ENCODE data around the gene HTT. TPM values are rescaled to one million over a fixed set of nuclear protein-coding genes. Genes with fewer than 3 reads are reported as not detected.

The HTT gene
- total RNA-seq, 4 donors from 2014 or later, result 31.1 to 48.6 (median 43.0) TPM

DNA sequence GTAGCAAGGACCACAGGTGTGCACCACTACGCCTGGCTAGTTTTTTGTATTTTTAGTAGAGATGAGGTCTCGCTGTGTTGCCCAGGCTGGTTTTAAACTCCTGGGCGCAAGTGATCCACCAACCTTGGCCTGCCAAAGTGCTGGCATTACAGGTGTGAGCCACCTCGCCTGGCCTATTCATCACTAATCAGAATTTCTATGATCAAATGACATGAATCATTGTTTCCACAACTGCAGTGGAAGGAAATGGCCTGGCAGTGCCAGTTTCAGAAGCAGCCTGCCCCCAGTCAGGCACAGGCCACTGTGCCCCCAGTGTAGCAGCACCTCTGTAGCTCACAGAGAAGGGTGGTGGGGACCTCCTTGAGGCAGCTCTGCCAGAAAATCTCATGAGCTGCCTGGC is 108.5 kb downstream of the HTT start:
- no peak for TF ChIP-seq EP300 (IDR thresholded peaks at IDR 0.05)
- TF ChIP-seq POLR2A (IDR thresholded peaks at IDR 0.05), result no peak
- TF ChIP-seq, protein P1, sequence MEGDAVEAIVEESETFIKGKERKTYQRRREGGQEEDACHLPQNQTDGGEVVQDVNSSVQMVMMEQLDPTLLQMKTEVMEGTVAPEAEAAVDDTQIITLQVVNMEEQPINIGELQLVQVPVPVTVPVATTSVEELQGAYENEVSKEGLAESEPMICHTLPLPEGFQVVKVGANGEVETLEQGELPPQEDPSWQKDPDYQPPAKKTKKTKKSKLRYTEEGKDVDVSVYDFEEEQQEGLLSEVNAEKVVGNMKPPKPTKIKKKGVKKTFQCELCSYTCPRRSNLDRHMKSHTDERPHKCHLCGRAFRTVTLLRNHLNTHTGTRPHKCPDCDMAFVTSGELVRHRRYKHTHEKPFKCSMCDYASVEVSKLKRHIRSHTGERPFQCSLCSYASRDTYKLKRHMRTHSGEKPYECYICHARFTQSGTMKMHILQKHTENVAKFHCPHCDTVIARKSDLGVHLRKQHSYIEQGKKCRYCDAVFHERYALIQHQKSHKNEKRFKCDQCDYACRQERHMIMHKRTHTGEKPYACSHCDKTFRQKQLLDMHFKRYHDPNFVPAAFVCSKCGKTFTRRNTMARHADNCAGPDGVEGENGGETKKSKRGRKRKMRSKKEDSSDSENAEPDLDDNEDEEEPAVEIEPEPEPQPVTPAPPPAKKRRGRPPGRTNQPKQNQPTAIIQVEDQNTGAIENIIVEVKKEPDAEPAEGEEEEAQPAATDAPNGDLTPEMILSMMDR (IDR thresholded peaks at IDR 0.05), result no peak
- no peak for TF ChIP-seq POLR2AphosphoS5 (IDR thresholded peaks at IDR 0.05)
- H3K9me3 ChIP-seq, result no peaks in the 10 kb centered on the region
- peaks cover 0 to 7% (median 0%) of the 10 kb centered on the region in 3 donors for H3K4me1 ChIP-seq
- ATAC-seq, result no peak
- H3K4me3 ChIP-seq, result no peak overlapping the region
- 88% methylated on average over 3 to 4 of the region's 4 CpGs for WGBS, 2 donors (ENCODE audit: low coverage in 1 of 2)
- no peak overlapping the region for H3K27ac ChIP-seq
- H3K36me3 ChIP-seq, result peaks cover 0 to 99% of the 10 kb centered on the region in 2 donors
- no peaks in the 10 kb centered on the region for H3K27me3 ChIP-seq

DNA sequence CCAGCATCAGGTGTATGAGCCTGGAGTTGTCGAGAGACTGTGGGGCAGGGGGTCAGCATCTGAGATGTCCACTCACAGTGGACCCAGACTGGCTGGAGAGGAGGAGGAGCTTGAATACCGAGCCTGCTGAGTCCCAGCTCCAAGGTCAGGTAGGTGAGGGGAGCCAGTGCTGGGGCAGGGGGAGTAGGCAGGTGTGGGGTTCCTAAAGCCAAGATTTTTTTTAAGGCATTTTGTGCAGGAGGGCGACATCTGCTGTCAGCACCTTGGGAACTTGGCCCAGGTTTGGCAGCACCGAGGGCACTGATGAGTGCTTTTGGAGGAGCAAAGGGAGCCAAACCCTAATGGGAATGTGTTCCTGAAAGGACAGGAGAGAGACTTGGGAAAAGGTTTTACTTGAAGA is 110.2 kb downstream of the HTT start:
- WGBS, 2 donors (ENCODE audit: low coverage in 1 of 2), result 86 to 93% methylated on average over 3 to 4 of the region's 4 CpGs
- Histone ChIP-seq H3K9me3 (no peaks in the 10 kb centered on the region), H3K36me3 (peaks cover 0 to 99% of the 10 kb centered on the region in 2 donors), H3K27me3 (no peaks in the 10 kb centered on the region), H3K27ac (no peak overlapping the region), H3K4me3 (no peak overlapping the region), H3K4me1 (no peaks in the 10 kb centered on the region)
- TF ChIP-seq, protein P1 (IDR thresholded peaks at IDR 0.05), result no peak
- no peak for TF ChIP-seq POLR2AphosphoS5 (IDR thresholded peaks at IDR 0.05)
- TF ChIP-seq EP300 (IDR thresholded peaks at IDR 0.05), result no peak
- no peak for TF ChIP-seq POLR2A (IDR thresholded peaks at IDR 0.05)
- ATAC-seq, result no peak

DNA sequence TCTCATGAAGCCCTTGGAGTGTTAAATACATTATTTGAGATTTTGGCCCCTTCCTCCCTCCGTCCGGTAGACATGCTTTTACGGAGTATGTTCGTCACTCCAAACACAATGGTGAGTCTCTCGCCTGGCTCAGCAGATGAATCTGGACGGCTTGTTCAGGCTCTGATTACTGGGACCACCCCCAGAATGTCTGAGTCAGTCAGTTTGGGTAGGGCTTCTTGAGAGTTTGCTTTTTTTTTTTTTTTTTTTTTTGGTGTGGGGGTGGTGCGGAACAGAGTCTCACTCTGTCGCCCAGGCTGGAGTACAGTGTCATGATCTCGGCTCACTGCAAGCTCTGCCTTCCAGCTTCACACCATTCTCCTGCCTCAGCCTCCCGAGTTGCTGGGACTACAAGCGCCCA is 112.1 kb downstream of the HTT start:
- Histone ChIP-seq H3K4me3 (no peak overlapping the region), H3K27ac (no peak overlapping the region), H3K9me3 (no peaks in the 10 kb centered on the region), H3K36me3 (peaks cover 0 to 98% of the 10 kb centered on the region in 2 donors), H3K27me3 (no peaks in the 10 kb centered on the region), H3K4me1 (peaks cover 0 to 11% (median 0%) of the 10 kb centered on the region in 3 donors)
- no peak for ATAC-seq
- TF ChIP-seq, protein P1 (IDR thresholded peaks at IDR 0.05), result no peak
- TF ChIP-seq POLR2AphosphoS5 (IDR thresholded peaks at IDR 0.05) (no peak), POLR2A (IDR thresholded peaks at IDR 0.05) (no peak), EP300 (IDR thresholded peaks at IDR 0.05) (no peak)
- WGBS, 2 donors (ENCODE audit: low coverage in 1 of 2), result 83 to 84% methylated on average over 4 to 8 of the region's 11 CpGs

DNA sequence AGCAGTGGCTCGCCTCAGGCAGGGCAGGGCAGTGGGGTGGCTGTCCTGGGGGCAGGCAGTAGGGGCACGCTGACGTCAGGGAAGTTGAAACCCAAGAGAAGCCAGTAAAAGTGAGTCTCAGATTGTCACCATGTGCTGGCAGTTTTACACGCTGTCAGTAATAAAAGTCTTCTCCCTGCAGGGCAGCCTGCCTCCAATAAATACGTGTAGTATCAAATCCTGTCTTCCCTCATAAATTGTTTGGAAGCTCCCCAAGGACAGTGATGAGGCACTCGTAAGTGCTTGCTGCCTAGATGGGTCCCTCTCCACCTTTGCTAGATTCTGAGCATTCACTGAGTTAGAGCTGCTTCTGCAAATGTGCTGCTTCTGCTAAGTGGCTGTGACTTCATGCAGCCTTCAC is 113.6 kb downstream of the HTT start:
- 75 to 90% methylated on average over 2 to 3 of the region's 6 CpGs for WGBS, 2 donors (ENCODE audit: low coverage in 1 of 2)
- ATAC-seq, result no peak

DNA sequence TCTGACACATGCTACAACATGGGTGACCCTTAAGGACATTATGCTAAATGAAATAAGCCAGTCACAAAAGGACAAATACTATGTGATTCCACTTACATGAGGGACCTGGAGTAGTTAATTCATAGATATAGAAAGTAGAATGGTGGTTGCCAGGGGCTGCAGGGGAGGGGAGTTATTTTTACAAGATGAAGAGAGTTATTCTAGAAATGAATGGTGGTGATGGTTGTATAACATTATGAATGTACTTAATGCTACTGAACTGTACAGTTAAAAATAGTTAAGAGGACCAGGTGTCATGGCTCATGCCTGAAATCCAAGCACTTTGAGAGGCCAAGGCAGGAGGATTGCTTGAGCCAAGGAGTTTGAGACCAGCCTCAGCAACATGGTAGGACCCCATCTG is 115.0 kb downstream of the HTT start:
- Histone ChIP-seq H3K9me3 (no peaks in the 10 kb centered on the region), H3K27me3 (no peaks in the 10 kb centered on the region), H3K4me1 (peaks cover 0 to 11% (median 0%) of the 10 kb centered on the region in 3 donors), H3K4me3 (no peak overlapping the region), H3K36me3 (peaks cover 0 to 90% of the 10 kb centered on the region in 2 donors), H3K27ac (no peak overlapping the region)
- no peak for ATAC-seq
- TF ChIP-seq POLR2AphosphoS5 (IDR thresholded peaks at IDR 0.05), result no peak
- TF ChIP-seq EP300 (IDR thresholded peaks at IDR 0.05), result no peak
- TF ChIP-seq, protein P1 (IDR thresholded peaks at IDR 0.05), result no peak
- TF ChIP-seq POLR2A (IDR thresholded peaks at IDR 0.05), result no peak

More for the DNA sequence above, 113.6 kb downstream of the HTT start:
- Histone ChIP-seq H3K9me3 (no peaks in the 10 kb centered on the region), H3K27me3 (no peaks in the 10 kb centered on the region), H3K36me3 (peaks cover 0 to 97% of the 10 kb centered on the region in 2 donors), H3K27ac (no peak overlapping the region), H3K4me3 (no peak overlapping the region), H3K4me1 (peaks cover 0 to 11% (median 0%) of the 10 kb centered on the region in 3 donors)
- TF ChIP-seq, protein P1 (IDR thresholded peaks at IDR 0.05), result no peak
- TF ChIP-seq POLR2AphosphoS5 (IDR thresholded peaks at IDR 0.05), result no peak
- no peak for TF ChIP-seq POLR2A (IDR thresholded peaks at IDR 0.05)
- no peak for TF ChIP-seq EP300 (IDR thresholded peaks at IDR 0.05)
